D721Med (cell line): ENCODE measurements around the gene PCDHGC3.
"Not testable (repeated sequence)": the region's sequence is repeated elsewhere in the genome, so short reads cannot be mapped to it uniquely, and the experiment has no call there.

Experiments used
- DNase-seq: peaks from one replicate; pipeline ENCODE4 v3.0.0; 2011; ENCODE audit warnings: low spot score; ENCODE audit not compliant: insufficient read length
- FAIRE-seq: peaks from 2 replicates; lab custom pipeline; 2011; peaks lifted over from hg19 to GRCh38; lab: Jason Lieb, UNC
- TF ChIP-seq, protein P1 (sequence below): IDR thresholded peaks from 2 replicates; pipeline ENCODE4 v1.5.1; 2012; ENCODE audit warnings: mild to moderate bottlenecking, control low read depth; ENCODE audit not compliant: insufficient read depth; ENCODE audit errors: missing control alignments

PCDHGC3 gene

DNA sequence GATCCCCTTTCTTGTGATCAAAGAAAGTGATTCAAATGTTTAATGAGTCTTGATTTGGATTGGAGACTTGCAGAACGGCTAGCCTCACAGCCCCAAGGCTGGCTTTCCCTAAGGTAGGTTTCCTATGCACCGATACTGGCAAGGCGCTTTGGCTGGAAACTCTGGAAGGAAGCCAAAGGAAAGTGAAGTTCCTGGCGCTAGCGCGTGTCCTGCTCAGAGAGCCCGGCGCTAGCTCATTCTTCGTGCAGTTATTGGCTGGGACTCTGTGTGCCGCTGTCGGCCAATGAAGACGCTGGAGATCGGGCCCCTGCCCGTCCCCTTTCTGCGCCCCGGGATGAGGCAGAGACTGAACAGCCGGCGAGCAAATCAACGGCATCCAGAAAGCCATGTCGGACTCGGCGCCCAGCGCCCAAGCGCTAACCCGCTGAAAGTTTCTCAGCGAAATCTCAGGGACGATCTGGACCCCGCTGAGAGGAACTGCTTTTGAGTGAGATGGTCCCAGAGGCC is at the start of gene PCDHGC3:
Gene PCDHGC3 (plus strand): TSS at position 342 of the 507 bp plus-strand sequence. CDS start 151 bp downstream, at position 493.
- TF ChIP-seq, protein P1, sequence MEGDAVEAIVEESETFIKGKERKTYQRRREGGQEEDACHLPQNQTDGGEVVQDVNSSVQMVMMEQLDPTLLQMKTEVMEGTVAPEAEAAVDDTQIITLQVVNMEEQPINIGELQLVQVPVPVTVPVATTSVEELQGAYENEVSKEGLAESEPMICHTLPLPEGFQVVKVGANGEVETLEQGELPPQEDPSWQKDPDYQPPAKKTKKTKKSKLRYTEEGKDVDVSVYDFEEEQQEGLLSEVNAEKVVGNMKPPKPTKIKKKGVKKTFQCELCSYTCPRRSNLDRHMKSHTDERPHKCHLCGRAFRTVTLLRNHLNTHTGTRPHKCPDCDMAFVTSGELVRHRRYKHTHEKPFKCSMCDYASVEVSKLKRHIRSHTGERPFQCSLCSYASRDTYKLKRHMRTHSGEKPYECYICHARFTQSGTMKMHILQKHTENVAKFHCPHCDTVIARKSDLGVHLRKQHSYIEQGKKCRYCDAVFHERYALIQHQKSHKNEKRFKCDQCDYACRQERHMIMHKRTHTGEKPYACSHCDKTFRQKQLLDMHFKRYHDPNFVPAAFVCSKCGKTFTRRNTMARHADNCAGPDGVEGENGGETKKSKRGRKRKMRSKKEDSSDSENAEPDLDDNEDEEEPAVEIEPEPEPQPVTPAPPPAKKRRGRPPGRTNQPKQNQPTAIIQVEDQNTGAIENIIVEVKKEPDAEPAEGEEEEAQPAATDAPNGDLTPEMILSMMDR: peak; percentile 2
- no peak for FAIRE-seq
- DNase-seq: peak; percentile 46

DNA sequence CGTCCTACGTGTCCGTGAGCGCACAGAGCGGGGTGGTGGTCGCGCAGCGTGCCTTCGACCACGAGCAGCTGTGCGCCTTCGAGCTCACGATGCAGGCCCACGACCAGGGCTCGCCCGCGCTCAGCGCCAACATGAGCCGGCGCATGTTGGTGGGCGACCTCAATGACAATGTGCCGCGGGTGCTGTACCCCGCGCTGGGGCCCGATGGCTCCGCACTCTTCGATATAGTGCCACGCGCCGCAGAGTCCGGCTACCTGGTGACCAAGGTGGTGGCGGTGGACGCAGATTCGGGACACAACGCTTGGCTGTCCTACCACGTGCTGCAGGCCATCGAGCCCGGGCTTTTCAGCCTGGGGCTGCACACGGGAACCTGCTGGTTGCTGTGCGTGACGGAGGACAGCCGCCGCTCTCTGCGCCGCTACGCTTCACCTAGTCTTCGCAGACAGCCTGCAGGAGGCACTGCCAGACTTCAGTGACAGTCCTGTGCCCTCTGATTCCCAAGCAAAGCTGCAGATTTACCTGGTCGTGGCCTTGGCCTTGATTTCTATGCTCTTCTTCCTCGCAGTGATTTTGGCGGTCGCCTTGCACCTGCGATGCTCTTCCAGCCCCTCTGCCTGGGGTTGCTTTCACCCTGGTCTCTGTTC is 47.9 kb upstream of the PCDHGC3 start:
- DNase-seq (no peak), FAIRE-seq (no peak)
- TF ChIP-seq, protein P1: no peak

DNA sequence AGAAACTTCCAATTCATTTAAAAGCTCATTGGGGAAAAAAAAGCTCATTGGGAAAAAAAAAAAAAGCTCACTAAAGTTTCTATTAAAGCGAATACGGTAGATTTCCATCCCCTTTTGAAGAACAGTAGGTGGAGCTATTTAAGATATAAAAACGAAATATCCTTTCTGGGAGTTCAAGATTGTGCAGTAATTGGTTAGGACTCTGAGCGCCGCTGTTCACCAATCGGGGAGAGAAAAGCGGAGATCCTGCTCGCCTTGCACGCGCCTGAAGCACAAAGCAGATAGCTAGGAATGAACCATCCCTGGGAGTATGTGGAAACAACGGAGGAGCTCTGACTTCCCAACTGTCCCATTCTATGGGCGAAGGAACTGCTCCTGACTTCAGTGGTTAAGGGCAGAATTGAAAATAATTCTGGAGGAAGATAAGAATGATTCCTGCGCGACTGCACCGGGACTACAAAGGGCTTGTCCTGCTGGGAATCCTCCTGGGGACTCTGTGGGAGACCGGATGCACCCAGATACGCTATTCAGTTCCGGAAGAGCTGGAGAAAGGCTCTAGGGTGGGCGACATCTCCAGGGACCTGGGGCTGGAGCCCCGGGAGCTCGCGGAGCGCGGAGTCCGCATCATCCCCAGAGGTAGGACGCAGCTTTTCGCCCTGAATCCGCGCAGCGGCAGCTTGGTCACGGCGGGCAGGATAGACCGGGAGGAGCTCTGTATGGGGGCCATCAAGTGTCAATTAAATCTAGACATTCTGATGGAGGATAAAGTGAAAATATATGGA is 45.2 kb upstream of the PCDHGC3 start, which contains the start of gene PCDHGA12:
Gene PCDHGA12 (plus strand): TSS at position 176 of the 782 bp plus-strand sequence. CDS start 253 bp downstream, at position 429.
- TF ChIP-seq, protein P1: no peak
- FAIRE-seq: no peak
- no peak for DNase-seq

DNA sequence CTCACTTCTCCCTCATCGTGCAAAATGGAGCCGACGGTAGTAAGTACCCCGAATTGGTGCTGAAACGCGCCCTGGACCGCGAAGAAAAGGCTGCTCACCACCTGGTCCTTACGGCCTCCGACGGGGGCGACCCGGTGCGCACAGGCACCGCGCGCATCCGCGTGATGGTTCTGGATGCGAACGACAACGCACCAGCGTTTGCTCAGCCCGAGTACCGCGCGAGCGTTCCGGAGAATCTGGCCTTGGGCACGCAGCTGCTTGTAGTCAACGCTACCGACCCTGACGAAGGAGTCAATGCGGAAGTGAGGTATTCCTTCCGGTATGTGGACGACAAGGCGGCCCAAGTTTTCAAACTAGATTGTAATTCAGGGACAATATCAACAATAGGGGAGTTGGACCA is 44.5 kb upstream of the PCDHGC3 start:
- TF ChIP-seq, protein P1: no peak
- DNase-seq (no peak), FAIRE-seq (no peak)

DNA sequence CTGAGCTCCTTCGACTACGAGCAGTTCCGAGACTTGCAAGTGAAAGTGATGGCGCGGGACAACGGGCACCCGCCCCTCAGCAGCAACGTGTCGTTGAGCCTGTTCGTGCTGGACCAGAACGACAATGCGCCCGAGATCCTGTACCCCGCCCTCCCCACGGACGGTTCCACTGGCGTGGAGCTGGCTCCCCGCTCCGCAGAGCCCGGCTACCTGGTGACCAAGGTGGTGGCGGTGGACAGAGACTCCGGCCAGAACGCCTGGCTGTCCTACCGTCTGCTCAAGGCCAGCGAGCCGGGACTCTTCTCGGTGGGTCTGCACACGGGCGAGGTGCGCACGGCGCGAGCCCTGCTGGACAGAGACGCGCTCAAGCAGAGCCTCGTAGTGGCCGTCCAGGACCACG is 43.5 kb upstream of the PCDHGC3 start:
- not testable (repeated sequence) for FAIRE-seq, DNase-seq

DNA sequence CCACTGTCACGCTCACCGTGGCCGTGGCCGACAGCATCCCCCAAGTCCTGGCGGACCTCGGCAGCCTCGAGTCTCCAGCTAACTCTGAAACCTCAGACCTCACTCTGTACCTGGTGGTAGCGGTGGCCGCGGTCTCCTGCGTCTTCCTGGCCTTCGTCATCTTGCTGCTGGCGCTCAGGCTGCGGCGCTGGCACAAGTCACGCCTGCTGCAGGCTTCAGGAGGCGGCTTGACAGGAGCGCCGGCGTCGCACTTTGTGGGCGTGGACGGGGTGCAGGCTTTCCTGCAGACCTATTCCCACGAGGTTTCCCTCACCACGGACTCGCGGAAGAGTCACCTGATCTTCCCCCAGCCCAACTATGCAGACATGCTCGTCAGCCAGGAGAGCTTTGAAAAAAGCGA is 43.0 kb upstream of the PCDHGC3 start:
- not testable (repeated sequence) for DNase-seq, FAIRE-seq

DNA sequence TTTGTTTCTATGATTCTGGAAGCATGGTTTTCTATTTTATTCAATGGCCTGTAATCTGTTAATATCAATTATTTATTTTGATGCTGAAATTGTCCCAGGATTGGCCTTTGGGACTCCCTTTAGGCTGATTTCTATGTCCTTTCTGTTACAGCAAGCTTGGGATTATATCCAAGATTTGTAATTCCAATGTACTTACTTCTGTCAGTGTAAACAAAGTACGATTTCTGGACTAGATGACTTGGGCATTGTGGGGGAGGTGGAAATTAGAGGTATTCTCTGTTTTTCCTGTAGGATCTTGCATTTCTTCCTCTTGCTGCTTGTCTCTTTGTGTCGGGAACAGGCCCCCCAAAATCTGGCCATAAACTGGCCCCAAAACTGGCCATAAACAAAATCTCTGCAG is 41.8 kb upstream of the PCDHGC3 start:
- no peak for FAIRE-seq
- TF ChIP-seq, protein P1: no peak
- no peak for DNase-seq

DNA sequence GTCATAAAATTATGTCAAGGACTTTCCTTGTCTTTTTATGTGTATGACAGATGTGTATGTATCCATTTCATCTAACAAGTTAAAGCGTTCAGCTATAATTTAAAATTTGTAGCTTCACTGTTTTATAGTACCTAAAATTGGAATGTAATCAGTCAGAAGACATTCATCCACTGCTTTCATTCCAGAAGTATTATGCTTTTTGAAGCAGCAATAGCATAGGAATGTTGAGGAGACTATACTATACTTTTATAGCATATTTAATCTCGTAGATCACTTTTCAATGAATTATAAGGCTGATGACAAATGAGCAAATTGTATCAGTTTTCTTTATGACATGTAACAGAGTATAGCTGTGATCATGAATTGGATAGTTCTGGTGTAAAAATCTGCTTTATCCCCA is 38.5 kb upstream of the PCDHGC3 start:
- DNase-seq: no peak
- TF ChIP-seq, protein P1: no peak

More for the DNA sequence above, 38.5 kb upstream of the PCDHGC3 start:
- FAIRE-seq: no peak
